Progenitor cell of endocrine pancreas (in vitro differentiated cells): ENCODE results near the gene NHERF2. TPM values are rescaled to one million over a fixed set of nuclear protein-coding genes. Genes with fewer than 3 reads are reported as not detected.
A peak's percentile ranks its signal among the peaks of the same experiment; 100 is the strongest.

Source experiments
- DNase-seq: peaks from one replicate; pipeline ENCODE4 v3.0.0; 2021; ENCODE audit warnings: low spot score; ENCODE audit not compliant: unreplicated experiment
- H3K27ac Mint-ChIP-seq: 2 replicates; pipeline ENCODE4 v1.8.0; 2021; ENCODE audit warnings: mild to moderate bottlenecking, moderate library complexity, mixed read lengths
- H3K27me3 Mint-ChIP-seq: 2 replicates; pipeline ENCODE4 v1.8.0; 2021; ENCODE audit warnings: mixed read lengths
- H3K36me3 Mint-ChIP-seq: 2 replicates; pipeline ENCODE4 v1.8.0; 2022; ENCODE audit warnings: mixed read lengths; ENCODE audit not compliant: insufficient read depth
- H3K4me1 Mint-ChIP-seq: 2 replicates; pipeline ENCODE4 v1.8.0; 2021; ENCODE audit warnings: low read depth, mixed read lengths
- H3K4me3 Mint-ChIP-seq: 2 replicates; pipeline ENCODE4 v1.8.0; 2021; ENCODE audit warnings: low read depth, mild to moderate bottlenecking, moderate library complexity, mixed read lengths
- H3K9me3 Mint-ChIP-seq: 2 replicates; pipeline ENCODE4 v1.8.0; 2021; ENCODE audit warnings: low read depth, mixed read lengths
- CTCF ChIP-seq: fragments of 200-600 bp; sonication (generic); IDR thresholded peaks from one replicate; pipeline ENCODE4 v1.5.0; 2021; ENCODE audit warnings: antibody characterized with exemption, mild to moderate bottlenecking; ENCODE audit not compliant: unreplicated experiment
- total RNA-seq: library from RNA; stranded (reverse); gene quantifications from 2 replicates; pipeline ENCODE4 v1.2.1, GENCODE V29; 2021

The NHERF2 gene
- total RNA-seq, 1 donor from 2014 or later, result 8.4 TPM

DNA sequence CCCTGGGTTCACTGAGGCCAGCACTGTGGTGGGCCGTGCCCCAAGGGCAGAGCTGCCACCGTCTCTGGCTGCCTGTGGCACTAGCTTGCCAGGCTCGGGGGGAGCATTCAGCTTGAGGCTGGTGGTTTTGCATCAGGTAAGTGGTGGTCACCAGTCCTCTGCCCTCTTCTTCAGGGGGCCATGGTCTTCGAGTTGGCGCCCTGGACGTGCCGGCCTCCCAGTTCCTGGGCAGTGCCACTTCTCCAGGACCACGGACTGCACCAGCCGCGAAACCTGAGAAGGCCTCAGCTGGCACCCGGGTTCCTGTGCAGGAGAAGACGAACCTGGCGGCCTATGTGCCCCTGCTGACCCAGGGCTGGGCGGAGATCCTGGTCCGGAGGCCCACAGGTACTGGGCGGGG, 53.3 kb downstream of the NHERF2 start:
- DNase-seq, result no peak
- H3K27ac Mint-ChIP-seq, result no peak overlapping the region
- H3K4me3 Mint-ChIP-seq, result no peak overlapping the region
- H3K9me3 Mint-ChIP-seq, result no peaks in the 10 kb centered on the region
- no peaks in the 10 kb centered on the region for H3K27me3 Mint-ChIP-seq
- no peaks in the 10 kb centered on the region for H3K4me1 Mint-ChIP-seq
- TF ChIP-seq CTCF, result no peak
- H3K36me3 Mint-ChIP-seq, result peaks cover 6% of the 10 kb centered on the region

DNA sequence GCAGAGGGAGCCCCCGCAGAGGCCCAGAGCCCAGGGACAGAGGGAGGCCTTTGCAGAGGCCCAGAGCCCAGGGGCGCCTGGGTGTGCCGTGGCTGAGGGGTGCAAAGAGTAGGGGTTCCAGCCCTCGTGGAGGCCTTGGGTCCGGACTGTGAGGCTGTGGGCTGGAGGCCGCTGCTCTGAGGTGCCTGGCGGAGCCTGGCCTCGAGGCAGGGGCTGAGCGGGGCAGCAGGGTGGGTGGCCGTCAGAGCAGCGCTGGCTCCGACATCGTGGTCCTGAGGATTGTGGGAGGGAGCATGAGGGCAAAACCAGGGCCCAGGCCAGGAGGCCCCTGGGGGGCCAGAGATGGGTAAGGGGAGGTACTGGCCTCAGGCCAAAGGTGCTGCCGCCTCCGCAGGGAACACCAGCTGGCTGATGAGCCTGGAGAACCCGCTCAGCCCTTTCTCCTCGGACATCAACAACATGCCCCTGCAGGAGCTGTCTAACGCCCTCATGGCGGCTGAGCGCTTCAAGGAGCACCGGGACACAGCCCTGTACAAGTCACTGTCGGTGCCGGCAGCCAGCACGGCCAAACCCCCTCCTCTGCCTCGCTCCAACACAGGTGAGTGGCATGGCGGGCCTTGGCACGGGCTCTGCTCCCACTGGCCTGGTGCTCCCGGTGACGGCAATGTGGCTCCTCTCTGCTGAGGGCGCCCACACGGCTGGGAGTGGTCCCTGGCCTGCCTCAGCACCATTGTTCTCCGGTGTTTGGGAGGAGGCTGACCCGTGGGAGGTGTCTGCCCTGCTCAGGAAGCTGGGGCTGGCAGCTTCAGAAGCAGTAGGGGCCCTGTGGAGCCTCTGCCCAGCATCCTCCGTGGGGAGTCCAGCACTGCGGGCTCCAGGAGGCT, 54.7 kb downstream of the NHERF2 start:
- Mint-ChIP-seq H3K27me3 (no peaks in the 10 kb centered on the region), H3K4me3 (no peak overlapping the region), H3K9me3 (no peaks in the 10 kb centered on the region), H3K36me3 (peaks cover 4% of the 10 kb centered on the region), H3K27ac (no peak overlapping the region), H3K4me1 (no peaks in the 10 kb centered on the region)
- DNase-seq, result no peak
- no peak for TF ChIP-seq CTCF

- DNase-seq, result no peak
- TF ChIP-seq CTCF, result no peak
- H3K27ac Mint-ChIP-seq, result peak overlapping the region; percentile 63
- no peaks in the 10 kb centered on the region for H3K27me3 Mint-ChIP-seq
- H3K4me3 Mint-ChIP-seq, result no peak overlapping the region
- no peaks in the 10 kb centered on the region for H3K9me3 Mint-ChIP-seq
- peaks cover 2% of the 10 kb centered on the region for H3K36me3 Mint-ChIP-seq
- no peaks in the 10 kb centered on the region for H3K4me1 Mint-ChIP-seq
Observed at GRCh38 chr16:2082171-2082982, 55.7 kb downstream of the NHERF2 start.

GRCh38 chr16:2082983-2083364, 56.3 kb downstream of the NHERF2 start:
- Mint-ChIP-seq H3K27me3 (no peaks in the 10 kb centered on the region), H3K4me3 (no peak overlapping the region), H3K9me3 (no peaks in the 10 kb centered on the region), H3K4me1 (no peaks in the 10 kb centered on the region), H3K36me3 (peaks cover 1% of the 10 kb centered on the region), H3K27ac (no peak overlapping the region)
- DNase-seq, result no peak
- TF ChIP-seq CTCF, result no peak

GRCh38 chr16:2083409-2083808, 56.7 kb downstream of the NHERF2 start:
- H3K36me3 Mint-ChIP-seq, result peaks cover 1% of the 10 kb centered on the region
- no peak for TF ChIP-seq CTCF

More at GRCh38 chr16:2083409-2083808, 56.7 kb downstream of the NHERF2 start:
- no peaks in the 10 kb centered on the region for H3K9me3 Mint-ChIP-seq
- no peaks in the 10 kb centered on the region for H3K4me1 Mint-ChIP-seq
- H3K27ac Mint-ChIP-seq, result no peak overlapping the region
- no peak for DNase-seq
- H3K4me3 Mint-ChIP-seq, result no peak overlapping the region
- no peaks in the 10 kb centered on the region for H3K27me3 Mint-ChIP-seq
